Hepatocyte (in vitro differentiated cells): ENCODE measurements around the gene MYCBPAP. TPM values are rescaled to one million over a fixed set of nuclear protein-coding genes. Genes with fewer than 3 reads are reported as not detected.

ENCODE experiments used
- DNase-seq: peaks from one replicate; pipeline ENCODE4 v3.0.0-alpha.2; 2016; ENCODE audit warnings: low spot score
- H2AFZ ChIP-seq: fragments of 200-600 bp; sonication (generic); 2 replicates; pipeline ENCODE4 v1.6.0; 2016; ENCODE audit warnings: antibody characterized with exemption, mild to moderate bottlenecking
- H3K27ac ChIP-seq: fragments of 200-600 bp; sonication (generic); 2 replicates; pipeline ENCODE4 v1.5.1; 2016; ENCODE audit warnings: mild to moderate bottlenecking
- H3K27me3 ChIP-seq: fragments of 200-600 bp; sonication (generic); 2 replicates; pipeline ENCODE4 v1.6.1; 2016
- H3K36me3 ChIP-seq: fragments of 200-600 bp; sonication (generic); replicated peaks from 2 replicates; pipeline ENCODE4 v1.5.1; 2016; ENCODE audit warnings: low read depth; ENCODE audit not compliant: insufficient read depth
- H3K4me1 ChIP-seq: fragments of 200-600 bp; sonication (generic); 2 replicates; pipeline ENCODE4 v1.5.1; 2016; ENCODE audit warnings: mild to moderate bottlenecking, moderate library complexity; ENCODE audit not compliant: insufficient read depth
- H3K4me2 ChIP-seq: fragments of 200-600 bp; sonication (generic); 2 replicates; pipeline ENCODE4 v1.6.0; 2016
- H3K4me3 ChIP-seq: fragments of 200-600 bp; sonication (generic); 2 replicates; pipeline ENCODE4 v1.5.1; 2016; ENCODE audit warnings: mild to moderate bottlenecking
- H3K79me2 ChIP-seq: fragments of 200-600 bp; sonication (generic); 2 replicates; pipeline ENCODE4 v1.6.0; 2017; ENCODE audit warnings: mild to moderate bottlenecking
- H3K9me2 ChIP-seq: fragments of 200-600 bp; sonication (generic); replicated peaks from 2 replicates; pipeline ENCODE4 v1.6.0; 2017; ENCODE audit warnings: mild to moderate bottlenecking; ENCODE audit not compliant: insufficient read depth
- H3K9me3 ChIP-seq: fragments of 200-600 bp; sonication (generic); 2 replicates; pipeline ENCODE4 v1.5.1; 2016; ENCODE audit warnings: low read depth, mild to moderate bottlenecking
- H4K20me1 ChIP-seq: fragments of 200-600 bp; sonication (generic); 2 replicates; pipeline ENCODE4 v1.6.0; 2016; ENCODE audit warnings: mild to moderate bottlenecking; ENCODE audit not compliant: insufficient read depth, poor library complexity, severe bottlenecking
- EZH2 ChIP-seq: fragments of 200-600 bp; sonication (generic); IDR thresholded peaks from 2 replicates; pipeline ENCODE4 v1.6.1; 2016; ENCODE audit warnings: antibody characterized with exemption, mild to moderate bottlenecking, borderline replicate concordance
- EZH2phosphoT487 ChIP-seq: fragments of 200-600 bp; sonication (generic); IDR thresholded peaks from one replicate; pipeline ENCODE4 v1.6.1; 2018; ENCODE audit warnings: antibody characterized with exemption, mild to moderate bottlenecking, low read depth, moderate library complexity; ENCODE audit not compliant: unreplicated experiment, severe bottlenecking
- WGBS: methylation state at CpG from one replicate; pipeline ENCODE4 v1.1.6; 2016; ENCODE audit warnings: low lambda C conversion rate; ENCODE audit errors: missing lambda C conversion rate; 5-methylcytosine and 5-hydroxymethylcytosine counted together
- polyA plus RNA-seq: library from polyadenylated mRNA; unstranded; fragments of >200 nt; fragmentation: Nextera tagmentation; extraction: Ambion mirVana; gene quantifications from 2 replicates; pipeline ENCODE4 v1.2.1, GENCODE V29; 2016
- total RNA-seq: library from RNA; depleted of rRNA; stranded (reverse); fragments of >200 nt; gene quantifications from 2 replicates; pipeline ENCODE4 v1.2.3, GENCODE V29; 2014
- TF ChIP-seq, protein P1 (sequence below): fragments of 200-600 bp; sonication (generic); IDR thresholded peaks from 2 replicates; pipeline ENCODE4 v1.5.1; 2016; ENCODE audit warnings: antibody characterized with exemption, mild to moderate bottlenecking; ENCODE audit not compliant: poor library complexity

Gene MYCBPAP
- total and polyA plus RNA-seq, 2 experiments from 2014 or later: 0.43 to 0.70 TPM

DNA sequence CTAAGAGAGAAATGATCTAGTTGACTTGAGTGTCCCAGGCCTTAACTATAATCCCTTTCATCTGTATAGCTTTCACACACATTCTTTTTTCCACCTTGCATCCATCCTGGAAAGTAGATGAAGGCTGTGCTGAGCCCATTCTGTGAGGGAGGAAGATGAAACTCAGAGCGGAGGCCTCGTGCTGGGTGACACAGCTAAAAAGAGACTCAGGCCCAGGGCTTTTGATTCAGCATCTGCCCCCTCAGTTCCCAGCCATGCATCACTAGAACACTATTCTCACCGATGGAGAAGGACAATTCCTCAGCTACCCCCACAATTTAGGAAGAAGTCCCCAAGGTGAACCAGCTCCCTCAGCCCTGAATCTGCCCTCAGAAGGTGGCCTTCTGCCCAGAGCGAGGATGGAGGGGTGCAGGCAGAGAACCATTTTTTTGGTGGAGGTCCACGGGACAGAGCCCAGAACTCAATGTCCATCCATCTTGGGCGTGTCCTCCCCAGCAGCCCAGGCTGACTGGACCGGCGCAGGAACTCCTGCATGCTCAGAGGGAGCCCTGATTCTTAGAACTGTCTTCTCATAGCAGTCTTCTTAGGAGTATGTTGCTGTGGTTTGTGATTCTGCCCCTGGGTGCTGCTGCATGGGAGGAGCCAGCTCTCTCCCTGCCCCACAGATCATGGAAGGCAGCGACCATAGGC lies 5.8 kb upstream of the MYCBPAP start:
- Histone ChIP-seq H3K79me2 (no peaks in the 10 kb centered on the region), H3K4me2 (no peak overlapping the region), H4K20me1 (no peaks in the 10 kb centered on the region), H3K9me3 (no peaks in the 10 kb centered on the region), H3K27ac (no peak overlapping the region), H3K36me3 (no peaks in the 10 kb centered on the region), H3K9me2 (no peaks in the 10 kb centered on the region), H2AFZ (no peak overlapping the region), H3K4me1 (peaks cover 6% of the 10 kb centered on the region), H3K27me3 (no peaks in the 10 kb centered on the region), H3K4me3 (no peak overlapping the region)
- WGBS: 90% methylated on average over 9 of the region's 9 CpGs
- TF ChIP-seq, protein P1, sequence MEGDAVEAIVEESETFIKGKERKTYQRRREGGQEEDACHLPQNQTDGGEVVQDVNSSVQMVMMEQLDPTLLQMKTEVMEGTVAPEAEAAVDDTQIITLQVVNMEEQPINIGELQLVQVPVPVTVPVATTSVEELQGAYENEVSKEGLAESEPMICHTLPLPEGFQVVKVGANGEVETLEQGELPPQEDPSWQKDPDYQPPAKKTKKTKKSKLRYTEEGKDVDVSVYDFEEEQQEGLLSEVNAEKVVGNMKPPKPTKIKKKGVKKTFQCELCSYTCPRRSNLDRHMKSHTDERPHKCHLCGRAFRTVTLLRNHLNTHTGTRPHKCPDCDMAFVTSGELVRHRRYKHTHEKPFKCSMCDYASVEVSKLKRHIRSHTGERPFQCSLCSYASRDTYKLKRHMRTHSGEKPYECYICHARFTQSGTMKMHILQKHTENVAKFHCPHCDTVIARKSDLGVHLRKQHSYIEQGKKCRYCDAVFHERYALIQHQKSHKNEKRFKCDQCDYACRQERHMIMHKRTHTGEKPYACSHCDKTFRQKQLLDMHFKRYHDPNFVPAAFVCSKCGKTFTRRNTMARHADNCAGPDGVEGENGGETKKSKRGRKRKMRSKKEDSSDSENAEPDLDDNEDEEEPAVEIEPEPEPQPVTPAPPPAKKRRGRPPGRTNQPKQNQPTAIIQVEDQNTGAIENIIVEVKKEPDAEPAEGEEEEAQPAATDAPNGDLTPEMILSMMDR: no peak
- no peak for DNase-seq

DNA sequence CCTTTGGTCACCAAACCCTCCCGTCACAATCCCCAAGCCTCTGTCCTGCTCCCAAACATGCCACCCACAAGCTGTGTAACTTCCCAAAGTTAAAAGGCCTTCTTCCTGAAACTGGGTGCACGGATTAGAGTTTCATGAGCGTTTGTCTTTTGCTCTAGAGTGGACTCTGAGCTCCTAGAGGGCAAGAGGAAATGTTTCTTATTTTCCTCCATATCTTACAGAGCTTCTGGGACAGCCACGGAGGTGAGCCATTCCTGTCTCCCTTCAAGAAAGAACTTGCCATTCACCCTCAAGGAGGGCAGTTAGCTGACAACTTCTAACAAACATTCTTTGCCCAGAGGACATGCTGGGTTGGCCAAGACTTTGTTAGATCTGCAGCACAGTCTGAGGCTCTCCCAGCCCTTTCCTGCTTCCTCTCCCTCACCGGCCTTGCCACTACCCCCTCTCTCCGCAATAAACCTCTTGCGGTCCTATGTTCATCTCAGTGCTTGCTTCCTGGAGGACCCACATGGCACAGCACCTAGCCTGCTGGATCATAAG lies 2.6 kb upstream of the MYCBPAP start:
- H3K4me3 ChIP-seq: no peak overlapping the region
- no peaks in the 10 kb centered on the region for H3K36me3 ChIP-seq
- peak overlapping the region; percentile 31 for H3K27ac ChIP-seq
- H3K79me2 ChIP-seq: no peaks in the 10 kb centered on the region
- no peaks in the 10 kb centered on the region for H3K9me2 ChIP-seq
- H4K20me1 ChIP-seq: no peaks in the 10 kb centered on the region
- peaks cover 4% of the 10 kb centered on the region for H3K4me1 ChIP-seq
- no peak overlapping the region for H3K4me2 ChIP-seq
- TF ChIP-seq EZH2phosphoT487: no peak
- TF ChIP-seq, protein P1: no peak
- no peak for TF ChIP-seq EZH2
- H3K9me3 ChIP-seq: no peaks in the 10 kb centered on the region
- WGBS: 72% methylated on average over 7 of the region's 7 CpGs
- H2AFZ ChIP-seq: no peak overlapping the region
- no peaks in the 10 kb centered on the region for H3K27me3 ChIP-seq
- DNase-seq: no peak

DNA sequence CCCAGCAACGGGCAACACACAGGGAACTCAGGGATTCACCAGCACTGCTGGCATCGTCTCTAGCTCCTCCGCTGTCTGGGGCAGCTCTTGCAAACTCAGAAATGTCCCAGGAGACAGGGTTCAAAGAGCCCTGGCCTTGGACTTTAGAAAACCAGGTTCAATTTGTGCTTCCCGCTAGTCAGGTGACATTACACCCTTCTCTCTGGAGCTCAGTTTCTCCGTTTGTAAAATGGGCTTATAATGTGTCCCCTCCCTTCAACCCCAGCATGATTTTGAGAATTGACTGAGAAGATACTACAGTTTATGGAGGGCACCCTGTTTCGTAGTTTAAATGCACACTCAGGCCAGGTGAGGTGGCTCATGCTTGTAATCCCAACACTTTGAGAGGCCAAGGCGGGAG lies 1.9 kb upstream of the MYCBPAP start:
- 86% methylated on average over 7 of the region's 7 CpGs for WGBS
- TF ChIP-seq EZH2 (no peak), EZH2phosphoT487 (no peak)
- TF ChIP-seq, protein P1: no peak
- Histone ChIP-seq H3K79me2 (no peaks in the 10 kb centered on the region), H3K4me2 (no peak overlapping the region), H4K20me1 (no peaks in the 10 kb centered on the region), H3K36me3 (no peaks in the 10 kb centered on the region), H3K4me3 (no peak overlapping the region), H3K27ac (no peak overlapping the region), H3K27me3 (no peaks in the 10 kb centered on the region), H3K9me3 (no peaks in the 10 kb centered on the region), H3K9me2 (no peaks in the 10 kb centered on the region), H2AFZ (no peak overlapping the region), H3K4me1 (peaks cover 4% of the 10 kb centered on the region)
- no peak for DNase-seq
